A673 (cell line): ENCODE measurements around the gene SUFU.

Source experiments
- CTCF ChIP-seq: fragments of 300-800, 200-600 bp; sonication (generic); conservative IDR thresholded peaks from 2 replicates; pipeline ENCODE4 v1.5.1; 2017; ENCODE audit warnings: low read depth, mild to moderate bottlenecking, antibody characterized with exemption, low read length, moderate library complexity, mixed read lengths
- EZH2 ChIP-seq: fragments of 200-600 bp; sonication (generic); IDR thresholded peaks from 2 replicates; pipeline ENCODE4 v1.6.1; 2017; ENCODE audit warnings: borderline replicate concordance, low read depth, mild to moderate bottlenecking, mixed read lengths, antibody characterized with exemption, low read length; ENCODE audit not compliant: poor library complexity, severe bottlenecking

- no peak for TF ChIP-seq CTCF
- TF ChIP-seq EZH2, result no peak
These were observed 124.0 kb downstream of the SUFU start for GRCh38 chr10:102627736-102628293.
